GM20000 (cell line): ENCODE measurements around the gene LRRC10.
"Not testable (repeated sequence)": the region's sequence is repeated elsewhere in the genome, so short reads cannot be mapped to it uniquely, and the experiment has no call there.

Experiments
- DNase-seq: peaks from one replicate; pipeline ENCODE4 v3.0.0; 2012; ENCODE audit warnings: low spot score
- CTCF ChIP-seq: IDR thresholded peaks from 2 replicates; pipeline ENCODE4 v1.5.1; 2012; ENCODE audit warnings: mild to moderate bottlenecking, control low read depth; ENCODE audit errors: extremely low read depth, missing control alignments

LRRC10 gene

GRCh38 chr12:69619050-69619449 is 8.3 kb upstream of the LRRC10 start:
- no peak for TF ChIP-seq CTCF
- DNase-seq: no peak

- no peak for DNase-seq
- no peak for TF ChIP-seq CTCF
These were observed 5.3 kb upstream of the LRRC10 start for GRCh38 chr12:69616025-69616424.

- DNase-seq: no peak
- no peak for TF ChIP-seq CTCF
These were observed 2.6 kb upstream of the LRRC10 start for GRCh38 chr12:69613351-69613750.

GRCh38 chr12:69610126-69610525 is 581 bp downstream of the LRRC10 start:
- no peak for DNase-seq
- no peak for TF ChIP-seq CTCF

- no peak for DNase-seq
These were observed 2.6 kb downstream of the LRRC10 start for GRCh38 chr12:69608114-69608513.

GRCh38 chr12:69604275-69604674 is 6.4 kb downstream of the LRRC10 start:
- DNase-seq: not testable (repeated sequence)

More at GRCh38 chr12:69608114-69608513, 2.6 kb downstream of the LRRC10 start:
- no peak for TF ChIP-seq CTCF

GRCh38 chr12:69603556-69603955 is 7.2 kb downstream of the LRRC10 start:
- not testable (repeated sequence) for DNase-seq

GRCh38 chr12:69602954-69603353 is 7.8 kb downstream of the LRRC10 start:
- no peak for DNase-seq
- no peak for TF ChIP-seq CTCF

- TF ChIP-seq CTCF: no peak
- DNase-seq: no peak
These were observed 8.6 kb downstream of the LRRC10 start for GRCh38 chr12:69601962-69602685.
